Chondrocyte (in vitro differentiated cells): ENCODE measurements around the gene DENND1B. TPM values are rescaled to one million over a fixed set of nuclear protein-coding genes. Genes with fewer than 3 reads are reported as not detected.

Source experiments
- DNase-seq: peaks from one replicate; pipeline ENCODE4 v3.0.0; 2021; ENCODE audit warnings: mixed read lengths, low spot score
- H3K27ac Mint-ChIP-seq: one replicate; pipeline ENCODE4 v1.8.0; 2021; ENCODE audit warnings: mild to moderate bottlenecking, moderate library complexity, mixed read lengths; ENCODE audit not compliant: unreplicated experiment
- H3K27me3 Mint-ChIP-seq: 2 replicates; pipeline ENCODE4 v1.8.0; 2021; ENCODE audit warnings: low read depth, mixed read lengths
- H3K36me3 Mint-ChIP-seq: 2 replicates; pipeline ENCODE4 v1.8.0; 2021; ENCODE audit warnings: low read depth, mixed read lengths
- H3K4me1 Mint-ChIP-seq: 2 replicates; pipeline ENCODE4 v1.8.0; 2021; ENCODE audit warnings: low read depth, mild to moderate bottlenecking, mixed read lengths
- H3K4me3 Mint-ChIP-seq: one replicate; pipeline ENCODE4 v1.8.0; 2021; ENCODE audit warnings: mild to moderate bottlenecking, moderate library complexity, mixed read lengths; ENCODE audit not compliant: unreplicated experiment
- H3K9me3 Mint-ChIP-seq: 2 replicates; pipeline ENCODE4 v1.8.0; 2021; ENCODE audit warnings: low read depth, mixed read lengths
- CTCF ChIP-seq: fragments of 200-600 bp; sonication (generic); IDR thresholded peaks from 2 replicates; pipeline ENCODE4 v1.5.0; 2021; ENCODE audit warnings: antibody characterized with exemption, mild to moderate bottlenecking, moderate library complexity
- total RNA-seq: library from RNA; stranded (reverse); gene quantifications from 3 replicates; pipeline ENCODE4 v1.2.1, GENCODE V29; 2021

Gene DENND1B
- total RNA-seq, 1 donor from 2014 or later, result 10.9 TPM

- Mint-ChIP-seq H3K27ac (no peak overlapping the region), H3K9me3 (peaks cover 20% of the 10 kb centered on the region), H3K36me3 (peaks cover 8% of the 10 kb centered on the region), H3K27me3 (no peaks in the 10 kb centered on the region), H3K4me1 (peaks cover 20% of the 10 kb centered on the region), H3K4me3 (no peak overlapping the region)
- TF ChIP-seq CTCF, result no peak
- no peak for DNase-seq
Observed at GRCh38 chr1:197801684-197802083, 26.4 kb upstream of the DENND1B start.

- no peak for DNase-seq
- Mint-ChIP-seq H3K4me3 (no peak overlapping the region), H3K27me3 (no peaks in the 10 kb centered on the region), H3K9me3 (peaks cover 25% of the 10 kb centered on the region), H3K36me3 (peaks cover 14% of the 10 kb centered on the region), H3K4me1 (peaks cover 20% of the 10 kb centered on the region), H3K27ac (no peak overlapping the region)
- TF ChIP-seq CTCF, result no peak
Observed at GRCh38 chr1:197801111-197801482, 25.8 kb upstream of the DENND1B start.

GRCh38 chr1:197800379-197801110 is 25.3 kb upstream of the DENND1B start:
- Mint-ChIP-seq H3K4me1 (peaks cover 20% of the 10 kb centered on the region), H3K4me3 (no peak overlapping the region), H3K27ac (no peak overlapping the region), H3K36me3 (peaks cover 17% of the 10 kb centered on the region), H3K9me3 (peaks cover 31% of the 10 kb centered on the region), H3K27me3 (no peaks in the 10 kb centered on the region)
- TF ChIP-seq CTCF, result no peak
- DNase-seq, result no peak

- peaks cover 31% of the 10 kb centered on the region for H3K9me3 Mint-ChIP-seq
- H3K4me1 Mint-ChIP-seq, result peaks cover 20% of the 10 kb centered on the region
- H3K27me3 Mint-ChIP-seq, result no peaks in the 10 kb centered on the region
- peaks cover 17% of the 10 kb centered on the region for H3K36me3 Mint-ChIP-seq
- no peak for TF ChIP-seq CTCF
- H3K27ac Mint-ChIP-seq, result peak overlapping the region; percentile 12
- H3K4me3 Mint-ChIP-seq, result no peak overlapping the region
- no peak for DNase-seq
Observed at GRCh38 chr1:197799271-197799670, 24.0 kb upstream of the DENND1B start.

- H3K36me3 Mint-ChIP-seq, result peaks cover 17% of the 10 kb centered on the region
- peaks cover 20% of the 10 kb centered on the region for H3K4me1 Mint-ChIP-seq
- H3K9me3 Mint-ChIP-seq, result peaks cover 31% of the 10 kb centered on the region
- H3K4me3 Mint-ChIP-seq, result no peak overlapping the region
- TF ChIP-seq CTCF, result no peak
- peak overlapping the region; percentile 60 for H3K27ac Mint-ChIP-seq
- no peak for DNase-seq
- H3K27me3 Mint-ChIP-seq, result no peaks in the 10 kb centered on the region
Observed at GRCh38 chr1:197798492-197798891, 23.2 kb upstream of the DENND1B start.
